Stimulated activated effector memory CD8-positive, alpha-beta T cell treated with anti-CD3 and anti-CD28 coated beads, Interleukin-12 subunit alpha, Interleukin-12 subunit beta, amount 100 ng/mL, for 72 hours (primary cell): Measurements from ENCODE around the gene MAFB.

Source experiments
- ATAC-seq: fragments of 150-1000 bp; cut with Tn5 transposase; 2 replicates; pipeline ENCODE4 v1.10.0; 2021
- DNase-seq, 2 donors: peaks; one replicate each; pipeline ENCODE4 v3.0.0; 2021 to 2022; ENCODE audit warnings: low spot score in 2 of 2
- H3K27ac Mint-ChIP-seq: one replicate; pipeline ENCODE4 v1.8.0; 2022; ENCODE audit warnings: mild to moderate bottlenecking, mixed read lengths
- H3K36me3 Mint-ChIP-seq: one replicate; pipeline ENCODE4 v1.8.0; 2022; ENCODE audit warnings: mild to moderate bottlenecking, mixed read lengths
- H3K4me1 Mint-ChIP-seq: one replicate; pipeline ENCODE4 v1.8.0; 2022; ENCODE audit warnings: mixed read lengths
- H3K4me3 Mint-ChIP-seq: one replicate; pipeline ENCODE4 v1.8.0; 2022; ENCODE audit warnings: mild to moderate bottlenecking, mixed read lengths
- H3K9me3 Mint-ChIP-seq: one replicate; pipeline ENCODE4 v1.8.0; 2022; ENCODE audit warnings: mixed read lengths

The MAFB gene

GRCh38 chr20:40679184-40679583 is 9.9 kb downstream of the MAFB start:
- Mint-ChIP-seq H3K36me3 (no peaks in the 10 kb centered on the region), H3K4me3 (no peak overlapping the region), H3K27ac (no peak overlapping the region), H3K9me3 (no peaks in the 10 kb centered on the region), H3K4me1 (peaks cover 12% of the 10 kb centered on the region)
- DNase-seq (no peak), ATAC-seq (no peak)

- Mint-ChIP-seq H3K9me3 (no peaks in the 10 kb centered on the region), H3K36me3 (no peaks in the 10 kb centered on the region), H3K4me1 (peaks cover 8% of the 10 kb centered on the region), H3K27ac (no peak overlapping the region), H3K4me3 (no peak overlapping the region)
- ATAC-seq, result no peak
- no peak for DNase-seq
These were observed 10.7 kb downstream of the MAFB start for GRCh38 chr20:40678286-40678875.

GRCh38 chr20:40677343-40677924 is 11.6 kb downstream of the MAFB start:
- no peak overlapping the region for H3K27ac Mint-ChIP-seq
- H3K36me3 Mint-ChIP-seq, result no peaks in the 10 kb centered on the region
- ATAC-seq (no peak), DNase-seq (no peak)
- no peaks in the 10 kb centered on the region for H3K4me1 Mint-ChIP-seq
- no peak overlapping the region for H3K4me3 Mint-ChIP-seq
- H3K9me3 Mint-ChIP-seq, result no peaks in the 10 kb centered on the region

- Mint-ChIP-seq H3K4me1 (no peaks in the 10 kb centered on the region), H3K4me3 (no peak overlapping the region), H3K36me3 (no peaks in the 10 kb centered on the region), H3K27ac (no peak overlapping the region), H3K9me3 (no peaks in the 10 kb centered on the region)
- DNase-seq, result no peak
- no peak for ATAC-seq
These were observed 12.4 kb downstream of the MAFB start for GRCh38 chr20:40676491-40677269.

- no peak for DNase-seq
- Mint-ChIP-seq H3K4me1 (no peaks in the 10 kb centered on the region), H3K27ac (no peak overlapping the region), H3K4me3 (no peak overlapping the region), H3K36me3 (no peaks in the 10 kb centered on the region), H3K9me3 (no peaks in the 10 kb centered on the region)
- no peak for ATAC-seq
These were observed 13.3 kb downstream of the MAFB start for GRCh38 chr20:40675599-40676221.

- H3K36me3 Mint-ChIP-seq, result no peaks in the 10 kb centered on the region
- H3K4me3 Mint-ChIP-seq, result no peak overlapping the region
- no peaks in the 10 kb centered on the region for H3K4me1 Mint-ChIP-seq
- H3K27ac Mint-ChIP-seq, result no peak overlapping the region
- H3K9me3 Mint-ChIP-seq, result no peaks in the 10 kb centered on the region
- ATAC-seq, result no peak
- DNase-seq, result no peak
These were observed 15.6 kb downstream of the MAFB start for GRCh38 chr20:40673442-40673841.

GRCh38 chr20:40672095-40672494 is 16.9 kb downstream of the MAFB start:
- DNase-seq (no peak), ATAC-seq (no peak)
- H3K36me3 Mint-ChIP-seq, result no peaks in the 10 kb centered on the region
- H3K27ac Mint-ChIP-seq, result no peak overlapping the region
- no peaks in the 10 kb centered on the region for H3K9me3 Mint-ChIP-seq
- H3K4me1 Mint-ChIP-seq, result no peaks in the 10 kb centered on the region
- no peak overlapping the region for H3K4me3 Mint-ChIP-seq

- H3K9me3 Mint-ChIP-seq, result no peaks in the 10 kb centered on the region
- DNase-seq, result no peak
- H3K4me3 Mint-ChIP-seq, result no peak overlapping the region
These were observed 18.8 kb downstream of the MAFB start for GRCh38 chr20:40670253-40670652.

GRCh38 chr20:40669692-40670091 is 19.3 kb downstream of the MAFB start:
- DNase-seq (no peak), ATAC-seq (no peak)
- no peaks in the 10 kb centered on the region for H3K36me3 Mint-ChIP-seq

More at GRCh38 chr20:40670253-40670652, 18.8 kb downstream of the MAFB start:
- Mint-ChIP-seq H3K4me1 (no peaks in the 10 kb centered on the region), H3K27ac (no peak overlapping the region), H3K36me3 (no peaks in the 10 kb centered on the region)
- ATAC-seq, result no peak

GRCh38 chr20:40668449-40669228 is 20.4 kb downstream of the MAFB start:
- no peak overlapping the region for H3K4me3 Mint-ChIP-seq
- H3K27ac Mint-ChIP-seq, result no peak overlapping the region
- no peaks in the 10 kb centered on the region for H3K36me3 Mint-ChIP-seq
- H3K9me3 Mint-ChIP-seq, result no peaks in the 10 kb centered on the region
- no peaks in the 10 kb centered on the region for H3K4me1 Mint-ChIP-seq
- no peak for ATAC-seq
- DNase-seq, result no peak

More at GRCh38 chr20:40669692-40670091, 19.3 kb downstream of the MAFB start:
- no peaks in the 10 kb centered on the region for H3K4me1 Mint-ChIP-seq
- no peak overlapping the region for H3K4me3 Mint-ChIP-seq
- no peak overlapping the region for H3K27ac Mint-ChIP-seq
- no peaks in the 10 kb centered on the region for H3K9me3 Mint-ChIP-seq

GRCh38 chr20:40667503-40667902 is 21.5 kb downstream of the MAFB start:
- no peak overlapping the region for H3K4me3 Mint-ChIP-seq
- no peaks in the 10 kb centered on the region for H3K9me3 Mint-ChIP-seq
- no peak for DNase-seq
- no peak overlapping the region for H3K27ac Mint-ChIP-seq
- H3K36me3 Mint-ChIP-seq, result no peaks in the 10 kb centered on the region
- no peak for ATAC-seq
- H3K4me1 Mint-ChIP-seq, result no peaks in the 10 kb centered on the region

GRCh38 chr20:40666336-40666735 is 22.7 kb downstream of the MAFB start:
- no peak for DNase-seq
- Mint-ChIP-seq H3K27ac (no peak overlapping the region), H3K4me3 (no peak overlapping the region), H3K4me1 (no peaks in the 10 kb centered on the region), H3K36me3 (no peaks in the 10 kb centered on the region), H3K9me3 (no peaks in the 10 kb centered on the region)
- ATAC-seq, result no peak

GRCh38 chr20:40664891-40665290 is 24.1 kb downstream of the MAFB start:
- DNase-seq (no peak), ATAC-seq (no peak)
- H3K36me3 Mint-ChIP-seq, result no peaks in the 10 kb centered on the region
- no peak overlapping the region for H3K4me3 Mint-ChIP-seq
- no peaks in the 10 kb centered on the region for H3K9me3 Mint-ChIP-seq
- no peak overlapping the region for H3K27ac Mint-ChIP-seq
- H3K4me1 Mint-ChIP-seq, result no peaks in the 10 kb centered on the region

GRCh38 chr20:40663991-40664880 is 24.8 kb downstream of the MAFB start:
- no peaks in the 10 kb centered on the region for H3K9me3 Mint-ChIP-seq
- no peak for ATAC-seq
- no peaks in the 10 kb centered on the region for H3K36me3 Mint-ChIP-seq
- no peak overlapping the region for H3K4me3 Mint-ChIP-seq
- no peak overlapping the region for H3K27ac Mint-ChIP-seq
- H3K4me1 Mint-ChIP-seq, result no peaks in the 10 kb centered on the region
- DNase-seq, result no peak
